HG02852 (cell line): ENCODE measurements around the gene SFN.
A peak's percentile ranks its signal among the peaks of the same experiment; 100 is the strongest.
"Not testable (repeated sequence)": the region's sequence is repeated elsewhere in the genome, so short reads cannot be mapped to it uniquely, and the experiment has no call there.

Source experiments
- ATAC-seq: cut with Tn5 transposase; IDR thresholded peaks from one replicate; pipeline ENCODE4 v1.9.1; 2021; ENCODE audit warnings: mild to moderate bottlenecking, moderate library complexity; ENCODE audit not compliant: unreplicated experiment

SFN gene

GRCh38 chr1:26861889-26862378 is 1.0 kb upstream of the SFN start:
- no peak for ATAC-seq

DNA sequence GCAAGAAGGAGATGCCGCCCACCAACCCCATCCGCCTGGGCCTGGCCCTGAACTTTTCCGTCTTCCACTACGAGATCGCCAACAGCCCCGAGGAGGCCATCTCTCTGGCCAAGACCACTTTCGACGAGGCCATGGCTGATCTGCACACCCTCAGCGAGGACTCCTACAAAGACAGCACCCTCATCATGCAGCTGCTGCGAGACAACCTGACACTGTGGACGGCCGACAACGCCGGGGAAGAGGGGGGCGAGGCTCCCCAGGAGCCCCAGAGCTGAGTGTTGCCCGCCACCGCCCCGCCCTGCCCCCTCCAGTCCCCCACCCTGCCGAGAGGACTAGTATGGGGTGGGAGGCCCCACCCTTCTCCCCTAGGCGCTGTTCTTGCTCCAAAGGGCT is 732 bp downstream of the SFN start:
- no peak for ATAC-seq

GRCh38 chr1:26864610-26865480 is 1.9 kb downstream of the SFN start:
- peak; percentile 89 for ATAC-seq

DNA sequence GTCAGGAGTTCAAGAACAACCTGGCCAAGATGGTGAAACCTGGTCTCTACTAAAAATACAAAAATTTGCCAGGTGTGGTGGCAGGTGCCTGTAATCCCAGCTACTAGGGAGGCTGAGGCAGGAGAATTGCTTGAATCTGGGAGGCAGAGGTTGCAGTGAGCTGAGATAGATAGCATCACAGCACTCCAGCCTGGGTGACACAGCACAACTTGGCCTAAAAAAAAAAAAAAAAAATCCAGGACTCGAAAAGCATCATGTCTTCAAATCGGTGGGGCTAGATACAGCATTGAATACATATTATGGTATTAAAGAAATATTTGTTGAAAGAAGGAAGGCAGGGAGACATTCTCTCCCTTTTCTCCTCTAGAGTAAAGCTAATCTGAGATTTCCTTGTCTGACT is 10.1 kb downstream of the SFN start:
- not testable (repeated sequence) for ATAC-seq

DNA sequence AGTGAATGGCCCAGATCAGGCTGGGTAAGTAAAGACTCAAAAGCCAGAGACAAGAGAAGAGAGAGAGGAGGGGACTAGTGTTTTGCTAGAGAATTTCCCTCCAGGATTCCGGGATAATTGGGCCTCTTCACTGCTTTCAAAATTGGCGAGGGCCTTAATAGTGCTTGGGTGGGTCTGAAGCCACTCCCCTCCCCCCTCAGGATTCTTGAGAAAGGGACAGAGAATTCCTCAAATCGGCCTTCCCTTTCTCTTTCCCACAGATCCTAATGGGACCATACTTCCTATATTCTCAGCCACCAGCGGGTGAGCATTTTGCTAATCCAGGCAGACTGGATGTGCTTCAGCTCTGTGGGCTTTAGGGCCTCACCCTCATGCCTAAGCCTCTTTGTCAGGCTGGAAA is 11.9 kb downstream of the SFN start:
- no peak for ATAC-seq

DNA sequence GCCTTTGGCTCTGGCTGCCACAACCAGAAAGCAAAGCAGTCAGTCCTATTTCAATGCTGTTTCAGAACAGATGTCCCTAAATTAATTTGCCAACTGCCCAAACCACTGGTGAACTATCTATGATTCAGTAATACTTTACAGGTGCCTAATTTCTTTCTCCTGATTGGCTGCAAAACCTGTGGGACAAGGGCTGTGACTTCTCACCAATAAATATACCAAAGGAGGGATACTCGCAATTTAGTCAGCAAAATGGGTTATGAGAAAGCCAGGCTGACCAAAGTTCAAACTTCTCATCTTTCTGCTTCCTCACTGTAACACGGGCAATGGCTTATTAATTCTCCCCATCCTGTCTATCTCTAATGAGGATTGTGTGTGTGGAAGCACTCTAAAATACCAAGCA is 14.4 kb downstream of the SFN start:
- no peak for ATAC-seq

GRCh38 chr1:26879793-26880192 is 16.8 kb downstream of the SFN start:
- no peak for ATAC-seq

DNA sequence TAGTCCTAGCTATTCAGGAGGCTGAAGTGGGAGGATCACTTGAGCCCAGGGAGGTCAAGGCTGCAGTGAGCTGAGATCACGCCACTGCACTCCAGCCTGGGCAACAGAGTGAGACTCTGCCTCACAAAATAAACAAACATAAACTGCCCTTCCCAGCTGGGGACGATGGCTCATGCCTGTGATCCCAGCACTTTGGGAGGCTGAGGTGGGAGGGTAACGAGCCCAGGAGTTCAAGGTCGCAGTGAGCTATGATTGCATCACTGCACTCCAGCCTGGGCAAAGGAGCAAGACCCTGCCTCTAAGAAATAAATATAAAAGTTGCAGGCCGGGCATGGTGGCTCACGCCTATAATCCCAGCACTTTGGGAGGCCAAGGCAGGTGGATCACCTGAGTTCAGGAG is 18.7 kb downstream of the SFN start:
- ATAC-seq: not testable (repeated sequence)

DNA sequence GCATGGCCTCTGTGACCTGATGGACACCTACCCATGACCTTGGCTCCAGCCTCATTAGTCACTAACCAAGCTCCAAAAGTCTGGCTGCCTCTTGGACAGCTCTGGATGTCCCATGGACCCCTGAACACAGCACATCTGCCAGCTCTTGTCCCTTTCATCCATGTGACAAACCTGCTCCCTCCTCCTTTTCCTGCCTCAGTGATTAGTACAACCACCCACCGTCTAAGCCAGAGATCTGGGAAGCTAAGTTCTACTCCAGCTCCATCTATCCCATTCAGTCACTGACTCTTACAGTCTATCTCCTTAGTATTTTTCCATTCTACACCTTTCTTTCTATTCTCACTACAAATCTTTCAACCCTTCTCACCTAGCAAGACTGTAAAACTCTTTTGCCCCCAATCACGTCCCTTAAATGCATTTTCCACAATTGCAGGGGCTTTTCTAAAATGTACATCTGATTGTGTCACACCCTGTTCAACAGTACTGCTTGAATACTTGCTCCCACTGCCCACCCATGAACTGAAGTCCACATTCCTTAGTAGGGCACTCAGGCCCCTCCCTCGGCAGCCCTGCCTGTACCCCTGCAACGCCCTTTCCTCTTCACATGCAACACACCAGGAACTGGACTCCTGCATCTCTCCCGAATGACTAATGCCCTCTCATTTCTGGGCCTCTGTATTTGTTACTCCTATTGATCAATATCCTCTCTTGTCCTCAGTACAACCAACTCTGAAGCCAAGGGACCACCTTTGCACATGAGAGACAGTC is 19.9 kb downstream of the SFN start:
- no peak for ATAC-seq

- ATAC-seq: no peak
Measured at GRCh38 chr1:26887125-26887524, 24.2 kb downstream of the SFN start.

DNA sequence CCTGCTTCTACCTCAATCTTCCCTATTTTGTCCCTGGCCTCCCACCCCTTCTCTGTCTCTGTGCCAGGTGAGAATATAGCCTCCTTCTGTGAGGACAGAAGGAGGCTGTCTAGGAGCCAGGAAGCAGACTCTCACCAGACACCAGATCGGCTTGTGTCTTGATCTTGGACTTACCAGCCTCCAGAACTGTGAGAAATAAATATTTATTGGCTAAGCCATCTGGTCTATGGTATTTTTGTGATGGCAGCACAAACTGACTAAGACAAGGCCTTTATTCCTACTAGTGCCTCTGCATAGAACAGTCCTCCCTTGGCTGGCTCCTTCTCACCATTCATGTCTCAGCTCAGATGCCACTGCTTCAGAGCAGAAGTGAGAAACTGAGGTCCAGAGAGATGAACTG is 25.3 kb downstream of the SFN start:
- no peak for ATAC-seq

- ATAC-seq: peak; percentile 93
Measured at GRCh38 chr1:26889551-26890466, 26.9 kb downstream of the SFN start, which contains the start of gene GPN2. Gene GPN2, minus strand, starts transcription at chr1:26890283. Its CDS starts 187 bp downstream, at chr1:26890096.

DNA sequence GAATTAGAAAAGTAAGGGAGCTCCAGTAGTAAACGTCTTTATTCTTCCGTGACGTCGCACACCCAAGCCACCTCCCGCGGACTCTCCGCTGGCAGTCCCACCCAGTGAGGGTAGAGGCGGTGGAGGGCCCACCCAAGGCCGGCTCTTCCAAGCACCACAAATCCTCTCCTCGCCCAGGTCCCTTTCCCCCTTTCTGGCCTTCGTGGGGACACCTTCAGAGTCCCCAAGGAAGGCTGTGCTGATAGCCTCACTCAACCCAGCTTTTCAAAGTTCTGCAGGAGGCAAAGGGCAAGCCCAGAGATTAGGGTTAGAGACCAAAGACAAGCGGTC is 27.5 kb downstream of the SFN start:
- peak; percentile 35 for ATAC-seq

DNA sequence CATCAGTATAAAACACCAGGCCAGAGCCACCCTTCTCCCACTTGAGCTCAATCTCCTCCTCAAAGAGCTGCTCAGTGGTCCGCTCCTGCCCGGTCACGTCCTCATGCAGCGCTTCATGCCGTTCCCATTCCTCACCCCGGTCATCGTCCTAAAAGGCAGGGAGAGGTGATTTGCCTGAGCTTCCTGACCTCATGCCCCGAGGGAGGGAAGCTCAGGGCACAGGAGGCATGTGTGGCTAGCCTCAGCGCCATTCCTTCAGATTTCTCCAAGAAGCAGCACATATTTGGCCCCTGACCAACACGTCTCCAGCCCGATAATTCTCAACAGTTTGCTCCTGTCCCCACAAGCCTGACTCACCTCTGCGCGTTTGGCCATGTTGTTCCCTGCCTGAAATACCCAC is 31.3 kb downstream of the SFN start:
- no peak for ATAC-seq

DNA sequence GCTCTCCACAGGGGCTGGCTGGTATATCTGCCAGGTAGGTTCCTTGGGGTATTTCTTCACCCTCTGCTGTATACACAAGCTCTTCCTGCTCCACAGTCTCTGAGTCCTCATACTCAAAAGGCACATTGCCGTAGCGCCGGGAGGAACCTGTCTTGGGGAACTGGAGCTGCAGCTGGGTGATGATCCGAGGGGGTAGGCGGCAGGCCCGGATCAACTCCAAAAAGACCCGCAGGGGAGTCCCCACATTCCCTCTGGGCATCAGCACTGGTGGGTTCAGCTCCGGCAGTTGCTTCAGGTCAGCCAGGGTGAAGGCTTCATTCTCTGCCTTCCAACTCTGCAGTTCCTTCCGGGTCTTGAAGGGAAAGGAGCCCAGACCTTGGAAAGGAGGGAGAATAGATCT is 34.4 kb downstream of the SFN start:
- ATAC-seq: no peak

GRCh38 chr1:26900001-26900814 is 37.3 kb downstream of the SFN start, which contains the start of gene GPATCH3:
Gene GPATCH3, minus strand, starts transcription at chr1:26900467. Its CDS starts 25 bp downstream, at chr1:26900442.
- peak; percentile 70 for ATAC-seq

- ATAC-seq: no peak
Measured at GRCh38 chr1:26900815-26901511, 38.0 kb downstream of the SFN start.

- ATAC-seq: no peak
Measured at GRCh38 chr1:26907071-26907917, 44.3 kb downstream of the SFN start.

DNA sequence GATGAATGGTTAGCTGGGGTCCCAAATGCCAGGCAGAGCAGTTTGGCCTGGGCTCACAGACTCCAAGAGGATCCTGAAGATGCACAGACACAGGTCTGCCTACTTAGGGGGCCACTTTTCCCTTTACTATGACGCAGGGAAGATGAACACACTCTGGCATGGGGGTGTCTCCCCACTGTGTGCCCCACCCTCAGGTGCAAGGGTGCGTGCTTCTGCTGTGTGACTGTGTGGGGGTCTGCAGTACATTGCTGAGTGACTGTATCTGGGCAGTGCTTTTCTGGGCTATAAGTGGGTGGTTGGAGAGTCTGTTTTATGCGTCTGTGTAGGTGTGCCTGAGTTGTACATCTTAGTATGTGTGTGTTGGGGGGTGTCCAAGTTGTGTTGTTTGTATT is 47.0 kb downstream of the SFN start:
- no peak for ATAC-seq
